Measurements from ENCODE around the gene RFPL2. TPM values are rescaled to one million over a fixed set of nuclear protein-coding genes. Genes with fewer than 3 reads are reported as not detected.
A peak's percentile ranks its signal among the peaks of the same experiment; 100 is the strongest.

The RFPL2 gene
- total and polyA plus RNA-seq, 2 of the 13 experiments (the other 11 are each of a cell fraction or from before 2014, with no cell fraction given) = not detected

GRCh38 chr22:32249231-32249630 is 44.4 kb upstream of the RFPL2 start (continued):
- TF ChIP-seq TBX2 (CRISPR knock-in tag; IDR thresholded peaks at IDR 0.05; ENCODE audit: borderline replicate concordance) = peak; percentile 38; the same call in 1 of the 2 replicates
- no peak for TF ChIP-seq ZNF567 (CRISPR knock-in tag; IDR thresholded peaks at IDR 0.05; ENCODE audit: borderline replicate concordance)
- no peak for TF ChIP-seq ATF7 (IDR thresholded peaks at IDR 0.05)
- no peak for TF ChIP-seq ATF7 (CRISPR knock-in tag; IDR thresholded peaks at IDR 0.05)
- TF ChIP-seq CREM (IDR thresholded peaks at IDR 0.05) = no peak
- TF ChIP-seq CREM (CRISPR knock-in tag; IDR thresholded peaks at IDR 0.05) = no peak
- peak; percentile 26; the same call in 1 of the 2 replicates for TF ChIP-seq FOSL2 (CRISPR knock-in tag; IDR thresholded peaks at IDR 0.05)
- TF ChIP-seq SALL1 (CRISPR knock-in tag; IDR thresholded peaks at IDR 0.05) = peak; percentile 48; the same call in 1 of the 2 replicates
- TF ChIP-seq GATAD2A (CRISPR knock-in tag; IDR thresholded peaks at IDR 0.05) = peak; percentile 57; the same call in 1 of the 2 replicates
- peak; percentile 34; the same call in 1 of the 2 replicates for TF ChIP-seq HIC2 (CRISPR knock-in tag; IDR thresholded peaks at IDR 0.05; ENCODE audit: low read depth)
- TF ChIP-seq EP300 (IDR thresholded peaks at IDR 0.05; ENCODE audit: low read depth in 2 of 2, low read length in 2 of 2) = peak in 1 of 2 experiments; percentile 20; a peak in 1 of 4 replicates
- TF ChIP-seq EP300 (CRISPR knock-in tag; IDR thresholded peaks at IDR 0.05; ENCODE audit: borderline replicate concordance) = no peak
- TF ChIP-seq, protein P1, sequence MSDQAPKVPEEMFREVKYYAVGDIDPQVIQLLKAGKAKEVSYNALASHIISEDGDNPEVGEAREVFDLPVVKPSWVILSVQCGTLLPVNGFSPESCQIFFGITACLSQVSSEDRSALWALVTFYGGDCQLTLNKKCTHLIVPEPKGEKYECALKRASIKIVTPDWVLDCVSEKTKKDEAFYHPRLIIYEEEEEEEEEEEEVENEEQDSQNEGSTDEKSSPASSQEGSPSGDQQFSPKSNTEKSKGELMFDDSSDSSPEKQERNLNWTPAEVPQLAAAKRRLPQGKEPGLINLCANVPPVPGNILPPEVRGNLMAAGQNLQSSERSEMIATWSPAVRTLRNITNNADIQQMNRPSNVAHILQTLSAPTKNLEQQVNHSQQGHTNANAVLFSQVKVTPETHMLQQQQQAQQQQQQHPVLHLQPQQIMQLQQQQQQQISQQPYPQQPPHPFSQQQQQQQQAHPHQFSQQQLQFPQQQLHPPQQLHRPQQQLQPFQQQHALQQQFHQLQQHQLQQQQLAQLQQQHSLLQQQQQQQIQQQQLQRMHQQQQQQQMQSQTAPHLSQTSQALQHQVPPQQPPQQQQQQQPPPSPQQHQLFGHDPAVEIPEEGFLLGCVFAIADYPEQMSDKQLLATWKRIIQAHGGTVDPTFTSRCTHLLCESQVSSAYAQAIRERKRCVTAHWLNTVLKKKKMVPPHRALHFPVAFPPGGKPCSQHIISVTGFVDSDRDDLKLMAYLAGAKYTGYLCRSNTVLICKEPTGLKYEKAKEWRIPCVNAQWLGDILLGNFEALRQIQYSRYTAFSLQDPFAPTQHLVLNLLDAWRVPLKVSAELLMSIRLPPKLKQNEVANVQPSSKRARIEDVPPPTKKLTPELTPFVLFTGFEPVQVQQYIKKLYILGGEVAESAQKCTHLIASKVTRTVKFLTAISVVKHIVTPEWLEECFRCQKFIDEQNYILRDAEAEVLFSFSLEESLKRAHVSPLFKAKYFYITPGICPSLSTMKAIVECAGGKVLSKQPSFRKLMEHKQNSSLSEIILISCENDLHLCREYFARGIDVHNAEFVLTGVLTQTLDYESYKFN (CRISPR knock-in tag; conservative IDR thresholded peaks at IDR 0.05) = peak; percentile 67

Measured in HepG2 (cell line).